ENCODE measurements around the gene HES6. TPM values are rescaled to one million over a fixed set of nuclear protein-coding genes. Genes with fewer than 3 reads are reported as not detected.
"Not testable (repeated sequence)": the region's sequence is repeated elsewhere in the genome, so short reads cannot be mapped to it uniquely, and the experiment has no call there.

HES6 gene
- polyA plus RNA-seq, 1 donor from 2014 or later = 3.3 TPM

GRCh38 chr2:238280083-238280825 is 40.4 kb upstream of the HES6 start:
- H3K4me3 Mint-ChIP-seq = no peak overlapping the region
- no peaks in the 10 kb centered on the region for H3K27me3 Mint-ChIP-seq
- peaks cover 19 to 27% (median 22%) of the 10 kb centered on the region in 3 donors for H3K4me1 Mint-ChIP-seq
- no peak overlapping the region for H3K27ac Mint-ChIP-seq
- no peaks in the 10 kb centered on the region for H3K9me3 Mint-ChIP-seq
- H3K36me3 Mint-ChIP-seq = peaks cover 4% of the 10 kb centered on the region

DNA sequence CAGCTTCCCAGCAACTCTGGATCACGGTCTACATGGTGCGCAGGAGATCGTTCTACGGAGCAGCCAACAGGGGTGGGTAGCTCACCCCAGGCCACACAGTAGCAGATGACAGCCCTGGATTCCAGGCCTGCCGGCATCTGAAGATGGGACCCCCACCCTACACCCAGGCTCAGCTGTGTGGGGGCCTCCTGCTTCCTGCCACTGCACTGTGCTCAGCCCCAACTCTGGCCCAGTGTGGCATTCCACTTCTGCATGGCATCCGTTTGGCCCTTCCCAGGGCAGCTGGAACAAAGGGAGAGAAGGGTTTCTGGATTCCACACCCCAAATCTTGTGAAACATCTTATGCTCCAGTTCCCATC is 39.5 kb upstream of the HES6 start:
- H3K27ac Mint-ChIP-seq = no peak overlapping the region
- H3K4me3 Mint-ChIP-seq = no peak overlapping the region
- H3K9me3 Mint-ChIP-seq = no peaks in the 10 kb centered on the region
- peaks cover 4% of the 10 kb centered on the region for H3K36me3 Mint-ChIP-seq
- H3K27me3 Mint-ChIP-seq = no peaks in the 10 kb centered on the region
- H3K4me1 Mint-ChIP-seq = peaks cover 19 to 23% (median 19%) of the 10 kb centered on the region in 3 donors

DNA sequence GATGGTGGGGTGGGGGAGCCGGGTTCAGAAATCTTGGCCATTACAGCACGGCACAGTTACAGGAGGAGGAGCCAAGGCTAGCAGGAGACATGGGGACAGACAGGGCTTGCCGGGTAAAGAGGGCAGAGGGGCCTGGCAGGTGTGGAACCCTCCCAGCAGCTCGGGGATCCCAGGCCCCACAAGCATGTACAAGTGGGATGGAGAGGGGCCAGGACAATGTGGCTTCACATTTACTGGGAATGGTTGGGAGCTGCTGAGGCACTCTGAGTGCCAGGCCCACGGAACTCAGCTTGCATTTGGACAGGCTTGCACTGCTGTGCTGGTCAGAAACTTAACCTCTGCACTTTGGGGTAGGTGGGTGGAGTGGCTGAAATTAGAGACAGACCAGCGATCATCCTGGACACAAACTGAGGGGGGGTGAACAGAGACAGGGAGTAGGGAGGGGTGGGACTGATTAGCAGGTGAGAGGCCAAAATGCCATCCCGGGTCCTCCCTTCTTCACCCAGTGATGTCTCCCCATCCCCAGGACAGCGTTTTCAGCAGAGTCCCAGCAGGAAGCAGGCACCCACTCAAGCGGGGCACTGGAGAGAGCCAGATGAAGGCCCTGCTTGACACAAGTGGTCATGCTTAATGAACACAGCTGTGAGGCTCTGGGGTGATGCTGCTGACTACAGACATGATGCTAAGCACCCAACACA is 38.9 kb upstream of the HES6 start:
- Mint-ChIP-seq H3K36me3 (peaks cover 2% of the 10 kb centered on the region), H3K27ac (peak overlapping the region in 1 of 3 donors; percentile 73), H3K4me1 (peaks cover 18 to 20% (median 18%) of the 10 kb centered on the region in 3 donors), H3K27me3 (no peaks in the 10 kb centered on the region), H3K9me3 (no peaks in the 10 kb centered on the region), H3K4me3 (no peak overlapping the region)

- no peak overlapping the region for H3K27ac Mint-ChIP-seq
- H3K36me3 Mint-ChIP-seq = peaks cover 3% of the 10 kb centered on the region
- no peaks in the 10 kb centered on the region for H3K9me3 Mint-ChIP-seq
- no peak overlapping the region for H3K4me3 Mint-ChIP-seq
- no peaks in the 10 kb centered on the region for H3K27me3 Mint-ChIP-seq
- H3K4me1 Mint-ChIP-seq = peaks cover 9 to 11% (median 10%) of the 10 kb centered on the region in 3 donors
Measured at GRCh38 chr2:238277695-238278094, 37.9 kb upstream of the HES6 start.

GRCh38 chr2:238274152-238274865 is 34.5 kb upstream of the HES6 start:
- peaks cover 0 to 4% (median 0%) of the 10 kb centered on the region in 3 donors for H3K4me1 Mint-ChIP-seq
- H3K36me3 Mint-ChIP-seq = peaks cover 3% of the 10 kb centered on the region

DNA sequence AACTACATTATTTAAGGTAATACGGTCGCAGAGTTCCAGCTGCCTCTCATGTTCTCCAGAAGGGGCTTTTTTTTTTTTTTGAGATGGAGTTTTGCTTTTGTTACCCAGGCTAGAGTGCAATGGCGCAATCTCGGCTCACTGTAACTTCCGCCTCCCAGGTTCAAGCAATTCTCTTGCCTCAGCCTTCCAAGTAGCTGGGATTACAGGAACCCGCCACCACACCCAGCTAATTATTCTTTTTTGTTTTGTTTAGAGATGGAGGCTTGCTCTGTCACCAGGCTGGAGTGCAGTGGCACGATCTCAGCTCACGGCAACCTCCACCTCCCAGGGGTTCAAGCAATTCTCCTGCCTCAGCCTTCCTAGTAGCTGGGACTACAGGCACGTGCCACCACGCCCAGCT is 33.6 kb upstream of the HES6 start:
- not testable (repeated sequence) for H3K9me3 Mint-ChIP-seq, H3K4me3 Mint-ChIP-seq, H3K27ac Mint-ChIP-seq, H3K27me3 Mint-ChIP-seq, H3K4me1 Mint-ChIP-seq, H3K36me3 Mint-ChIP-seq

More at GRCh38 chr2:238274152-238274865, 34.5 kb upstream of the HES6 start:
- Mint-ChIP-seq H3K27me3 (no peaks in the 10 kb centered on the region), H3K9me3 (no peaks in the 10 kb centered on the region), H3K4me3 (no peak overlapping the region), H3K27ac (no peak overlapping the region)

DNA sequence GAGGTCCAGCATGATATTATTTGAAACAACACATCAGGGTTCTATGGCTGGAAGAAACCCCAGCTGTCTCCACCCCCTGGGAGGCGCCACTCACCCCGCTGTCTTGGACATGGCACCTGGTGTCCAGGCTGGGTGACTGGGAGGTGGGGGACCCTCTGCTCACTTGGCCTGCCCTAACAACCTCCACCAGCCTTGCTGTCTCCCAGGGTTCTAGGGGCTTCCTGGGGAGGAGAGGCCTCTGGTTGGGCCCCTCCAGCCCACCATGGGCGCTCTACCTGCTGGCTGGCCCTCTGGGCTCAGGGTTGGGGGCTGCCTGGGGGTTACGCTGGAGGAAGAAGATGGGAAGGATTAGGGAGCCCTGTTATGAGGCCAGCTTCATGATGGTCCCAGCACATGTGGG is 32.3 kb upstream of the HES6 start:
- Mint-ChIP-seq H3K36me3 (peaks cover 2% of the 10 kb centered on the region), H3K27ac (no peak overlapping the region), H3K4me3 (no peak overlapping the region), H3K4me1 (peaks cover 0 to 4% (median 0%) of the 10 kb centered on the region in 3 donors), H3K27me3 (no peaks in the 10 kb centered on the region), H3K9me3 (no peaks in the 10 kb centered on the region)

DNA sequence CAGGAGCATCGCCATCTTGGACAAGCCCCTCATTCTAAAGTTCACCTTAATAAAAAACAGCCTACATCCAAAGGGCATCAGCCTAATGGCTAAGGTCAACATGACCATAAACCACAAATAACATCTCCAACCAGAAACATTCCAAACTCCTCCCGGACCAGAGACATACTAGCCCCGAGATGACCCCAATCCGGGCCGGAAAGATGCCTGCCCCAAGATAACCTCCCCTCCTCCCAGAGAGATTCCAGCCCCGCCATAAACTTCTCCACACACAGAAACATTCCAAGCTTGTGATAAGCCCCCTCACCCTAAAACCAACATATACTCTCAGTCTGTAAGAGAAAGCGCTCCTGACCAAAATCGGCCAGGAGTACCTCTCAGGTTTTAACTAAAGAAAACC is 31.8 kb upstream of the HES6 start:
- H3K27ac Mint-ChIP-seq, H3K9me3 Mint-ChIP-seq, H3K27me3 Mint-ChIP-seq, H3K36me3 Mint-ChIP-seq, H3K4me3 Mint-ChIP-seq, H3K4me1 Mint-ChIP-seq: not testable (repeated sequence)

DNA sequence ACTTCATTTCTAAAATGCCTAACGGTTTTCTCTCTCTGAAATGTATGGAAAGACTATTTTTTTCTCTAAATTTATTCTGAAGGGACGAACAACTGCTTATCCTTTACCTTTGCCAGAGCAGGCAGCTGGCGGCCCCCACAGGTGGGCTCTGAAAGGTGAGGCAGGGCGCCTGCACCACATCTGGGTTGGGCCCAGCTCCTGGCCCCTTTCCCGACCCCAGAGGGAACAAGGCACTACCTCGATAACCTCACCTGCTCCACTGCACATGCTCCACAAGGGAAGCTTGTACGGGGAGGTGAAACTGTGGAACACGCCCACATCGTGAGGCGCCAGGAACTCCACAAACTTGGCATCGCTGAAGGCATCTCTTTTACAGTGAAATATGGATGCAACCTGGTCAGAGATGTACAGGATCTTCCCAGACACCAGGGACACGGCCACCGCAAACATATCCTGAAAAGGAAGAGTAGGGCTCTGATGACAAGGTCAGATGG is 31.3 kb upstream of the HES6 start:
- no peak overlapping the region for H3K27ac Mint-ChIP-seq
- H3K27me3 Mint-ChIP-seq = no peaks in the 10 kb centered on the region
- peaks cover 0 to 4% (median 0%) of the 10 kb centered on the region in 3 donors for H3K4me1 Mint-ChIP-seq
- peaks cover 5% of the 10 kb centered on the region for H3K36me3 Mint-ChIP-seq
- H3K9me3 Mint-ChIP-seq = no peaks in the 10 kb centered on the region
- no peak overlapping the region for H3K4me3 Mint-ChIP-seq

- Mint-ChIP-seq H3K9me3 (no peaks in the 10 kb centered on the region), H3K27ac (no peak overlapping the region), H3K4me3 (no peak overlapping the region), H3K4me1 (peaks cover 0 to 4% (median 0%) of the 10 kb centered on the region in 3 donors), H3K36me3 (peaks cover 5% of the 10 kb centered on the region), H3K27me3 (no peaks in the 10 kb centered on the region)
Measured at GRCh38 chr2:238270606-238271005, 30.8 kb upstream of the HES6 start.

GRCh38 chr2:238269741-238270140 is 29.9 kb upstream of the HES6 start:
- Mint-ChIP-seq H3K4me3 (no peak overlapping the region), H3K27ac (no peak overlapping the region), H3K27me3 (no peaks in the 10 kb centered on the region), H3K4me1 (peaks cover 0 to 4% (median 0%) of the 10 kb centered on the region in 3 donors), H3K36me3 (peaks cover 5% of the 10 kb centered on the region), H3K9me3 (no peaks in the 10 kb centered on the region)

- peaks cover 0 to 7% (median 1%) of the 10 kb centered on the region in 3 donors for H3K4me1 Mint-ChIP-seq
- H3K27ac Mint-ChIP-seq = no peak overlapping the region
- H3K36me3 Mint-ChIP-seq = peaks cover 8% of the 10 kb centered on the region
- no peaks in the 10 kb centered on the region for H3K27me3 Mint-ChIP-seq
- H3K4me3 Mint-ChIP-seq = no peak overlapping the region
- H3K9me3 Mint-ChIP-seq = no peaks in the 10 kb centered on the region
Measured at GRCh38 chr2:238267884-238268680, 28.2 kb upstream of the HES6 start.

- no peaks in the 10 kb centered on the region for H3K27me3 Mint-ChIP-seq
- H3K36me3 Mint-ChIP-seq = peaks cover 7% of the 10 kb centered on the region
- H3K9me3 Mint-ChIP-seq = no peaks in the 10 kb centered on the region
- H3K4me1 Mint-ChIP-seq = peaks cover 0 to 7% (median 1%) of the 10 kb centered on the region in 3 donors
- no peak overlapping the region for H3K4me3 Mint-ChIP-seq
- H3K27ac Mint-ChIP-seq = peak overlapping the region in 1 of 3 donors; percentile 79
Measured at GRCh38 chr2:238267341-238267710, 27.5 kb upstream of the HES6 start.

- Mint-ChIP-seq H3K36me3 (peaks cover 7% of the 10 kb centered on the region), H3K27me3 (no peaks in the 10 kb centered on the region), H3K4me1 (peaks cover 0 to 2% (median 1%) of the 10 kb centered on the region in 3 donors), H3K27ac (peak overlapping the region in 1 of 3 donors; percentile 43), H3K9me3 (no peaks in the 10 kb centered on the region), H3K4me3 (no peak overlapping the region)
Measured at GRCh38 chr2:238265605-238266004, 25.8 kb upstream of the HES6 start.

Data from IgD-negative memory B cell (primary cell).